ENCODE data around the gene TMEM129. TPM values are rescaled to one million over a fixed set of nuclear protein-coding genes. Genes with fewer than 3 reads are reported as not detected.
A peak's percentile ranks its signal among the peaks of the same experiment; 100 is the strongest.

TMEM129 gene
- 10 to 100 TPM; 38.6 to 53.8 (median 40.3) TPM for polyA plus RNA-seq (ENCODE audit: insufficient read length in 4 of 4)

DNA sequence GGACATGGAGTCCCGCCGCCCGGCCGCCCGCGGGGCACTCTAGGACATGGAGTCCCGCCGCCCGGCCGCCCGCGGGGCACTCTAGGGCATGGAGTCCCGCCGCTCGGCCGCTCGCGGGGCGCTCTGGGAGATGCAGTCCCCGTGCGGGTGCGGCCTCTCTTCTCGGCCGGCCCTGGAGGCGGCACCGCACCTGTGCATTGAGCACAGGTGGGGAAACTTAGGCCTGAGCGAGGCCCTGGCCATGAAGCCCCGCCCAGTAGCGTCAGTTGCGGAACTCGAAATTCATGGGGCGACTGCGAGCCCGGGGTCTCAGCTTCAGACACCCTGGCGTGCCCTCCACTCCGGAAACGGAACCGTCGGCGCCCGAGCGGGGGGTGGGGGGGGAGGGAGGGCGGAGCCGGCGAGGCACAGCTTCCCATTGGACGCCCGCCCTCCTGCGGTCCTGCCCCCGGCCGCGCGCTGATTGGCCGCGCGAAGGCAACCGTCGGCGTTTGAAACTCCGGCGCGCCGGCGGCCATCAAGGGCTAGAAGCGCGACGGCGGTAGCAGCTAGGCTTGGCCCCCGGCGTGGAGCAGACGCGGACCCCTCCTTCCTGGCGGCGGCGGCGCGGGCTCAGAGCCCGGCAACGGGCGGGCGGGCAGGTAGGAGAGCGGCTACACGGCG is at the start of gene TMEM129, which contains the start of gene TACC3:
TMEM129 (minus strand) TSS at position 321 of the 663 bp plus-strand sequence. CDS start 486 bp downstream, outside the sequence.
TACC3 (plus strand) TSS at position 519 of the 663 bp plus-strand sequence. CDS start 1,901 bp downstream, outside the sequence.
- peak; percentile 87 to 89 (median 88) for DNase-seq (ENCODE audit: low read depth in 4 of 4, low spot score in 3 of 4)

GRCh38 chr4:1770791-1771231 is 49.7 kb upstream of the TMEM129 start:
- DNase-seq (ENCODE audit: low read depth in 4 of 4, low spot score in 3 of 4), result no peak

DNA sequence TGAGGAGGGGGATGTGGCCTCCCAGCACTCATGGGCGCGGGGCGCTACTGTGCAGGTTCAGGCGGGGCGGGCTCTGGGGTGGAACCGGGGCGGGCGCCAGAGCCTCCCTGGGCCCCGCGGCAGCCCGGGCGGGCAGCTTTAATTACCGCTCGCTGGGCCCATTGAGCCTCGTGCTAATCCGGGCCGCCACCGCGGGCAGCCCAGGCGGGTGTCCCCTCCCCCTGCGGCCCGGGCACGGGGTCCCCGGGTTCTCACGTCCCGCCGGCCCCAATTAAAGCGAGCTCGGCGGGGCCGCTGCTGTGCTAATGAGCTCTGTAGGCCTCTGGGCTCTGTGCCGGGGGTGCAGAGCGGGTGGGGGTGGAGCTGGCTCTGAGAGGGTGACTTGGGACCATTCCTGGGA is 49.1 kb upstream of the TMEM129 start:
- no peak for DNase-seq (ENCODE audit: low read depth in 4 of 4, low spot score in 3 of 4)

- no peak for DNase-seq (ENCODE audit: low read depth in 4 of 4, low spot score in 3 of 4)
Measured at GRCh38 chr4:1769692-1770091, 48.6 kb upstream of the TMEM129 start.

DNA sequence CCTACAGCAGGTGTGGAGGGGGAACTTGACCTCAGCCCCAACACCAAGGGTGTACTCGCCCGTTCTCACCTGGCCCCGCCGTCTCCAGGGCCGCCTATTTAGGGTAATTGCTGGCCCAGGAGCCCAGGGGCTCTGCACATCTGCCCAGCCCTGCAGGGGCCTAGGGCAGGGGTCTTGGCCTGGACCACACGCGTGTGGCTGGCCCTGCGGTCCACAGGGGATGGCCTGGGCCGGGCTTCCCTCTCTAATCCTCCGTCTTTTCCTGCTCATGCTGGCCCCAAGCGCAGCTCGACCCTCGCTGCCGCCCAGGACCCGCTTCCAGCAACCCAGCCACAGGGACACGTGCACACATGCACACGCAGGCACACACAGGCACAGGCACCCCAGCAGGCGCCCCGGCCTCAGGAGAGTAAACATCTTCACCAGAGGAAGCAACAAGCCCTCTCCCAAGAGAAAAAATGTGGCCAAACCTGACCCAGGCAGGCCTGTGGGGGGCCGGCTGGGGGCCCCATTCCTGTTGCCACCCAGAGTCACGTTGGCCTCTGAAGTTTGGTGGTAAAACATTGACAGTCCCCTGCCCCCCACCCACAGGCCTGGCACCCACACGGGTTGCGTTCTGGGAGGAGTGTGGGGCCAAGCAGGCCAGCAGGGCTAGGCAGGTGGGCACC is 47.4 kb upstream of the TMEM129 start:
- no peak for DNase-seq (ENCODE audit: low read depth in 4 of 4, low spot score in 3 of 4)

GRCh38 chr4:1767770-1768366 is 46.7 kb upstream of the TMEM129 start:
- DNase-seq (ENCODE audit: low read depth in 4 of 4, low spot score in 3 of 4), result no peak

GRCh38 chr4:1767061-1767769 is 46.1 kb upstream of the TMEM129 start:
- no peak for DNase-seq (ENCODE audit: low read depth in 4 of 4, low spot score in 3 of 4)

DNA sequence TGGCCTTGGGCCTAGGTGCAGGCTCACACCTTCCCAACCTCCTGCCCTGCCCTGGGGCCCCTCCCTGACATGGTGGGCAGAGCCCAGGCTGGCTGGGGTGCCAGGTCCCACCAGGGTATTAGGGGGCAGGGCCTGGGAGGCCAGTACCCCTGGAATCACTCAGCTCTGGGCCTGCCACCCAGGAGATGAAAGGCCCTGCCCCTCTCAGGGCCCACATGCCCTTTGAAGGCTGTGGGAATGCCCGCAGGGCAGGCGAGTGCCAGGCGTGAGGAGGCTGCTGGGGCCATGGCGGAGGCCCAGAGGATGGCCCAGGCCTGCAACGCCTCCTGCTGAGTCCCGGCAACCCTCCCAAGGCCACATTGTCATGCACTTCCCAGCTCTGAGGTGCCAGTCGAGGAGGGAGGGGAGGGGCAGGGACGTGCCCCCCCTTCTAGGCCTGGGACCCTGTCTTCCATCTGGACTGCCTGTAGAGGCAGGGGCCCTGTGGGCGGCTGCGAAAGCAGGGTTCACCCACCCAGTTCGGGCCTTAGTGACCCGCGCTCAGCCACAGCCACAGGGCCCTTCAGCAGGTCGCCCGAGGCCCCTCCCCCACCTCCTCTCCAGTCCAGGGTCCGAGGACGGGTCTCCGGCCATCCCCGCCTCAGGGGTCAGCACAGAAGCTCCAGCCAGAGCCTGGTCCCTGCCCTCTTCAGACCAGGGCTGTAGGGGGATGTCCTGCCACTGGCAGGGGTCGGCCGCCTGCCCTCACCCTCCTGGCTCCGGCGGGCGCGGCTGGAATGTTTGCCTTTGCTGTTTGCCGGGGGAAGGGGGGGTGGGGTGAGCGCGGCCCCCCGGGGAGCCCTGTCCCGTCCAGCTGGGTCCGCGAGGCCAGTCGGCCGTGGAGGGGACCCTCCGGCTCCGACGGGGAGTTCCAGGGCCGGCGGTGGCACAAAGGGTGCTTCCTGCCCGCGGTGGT is 45.3 kb upstream of the TMEM129 start:
- no peak for DNase-seq (ENCODE audit: low read depth in 4 of 4, low spot score in 3 of 4)

DNA sequence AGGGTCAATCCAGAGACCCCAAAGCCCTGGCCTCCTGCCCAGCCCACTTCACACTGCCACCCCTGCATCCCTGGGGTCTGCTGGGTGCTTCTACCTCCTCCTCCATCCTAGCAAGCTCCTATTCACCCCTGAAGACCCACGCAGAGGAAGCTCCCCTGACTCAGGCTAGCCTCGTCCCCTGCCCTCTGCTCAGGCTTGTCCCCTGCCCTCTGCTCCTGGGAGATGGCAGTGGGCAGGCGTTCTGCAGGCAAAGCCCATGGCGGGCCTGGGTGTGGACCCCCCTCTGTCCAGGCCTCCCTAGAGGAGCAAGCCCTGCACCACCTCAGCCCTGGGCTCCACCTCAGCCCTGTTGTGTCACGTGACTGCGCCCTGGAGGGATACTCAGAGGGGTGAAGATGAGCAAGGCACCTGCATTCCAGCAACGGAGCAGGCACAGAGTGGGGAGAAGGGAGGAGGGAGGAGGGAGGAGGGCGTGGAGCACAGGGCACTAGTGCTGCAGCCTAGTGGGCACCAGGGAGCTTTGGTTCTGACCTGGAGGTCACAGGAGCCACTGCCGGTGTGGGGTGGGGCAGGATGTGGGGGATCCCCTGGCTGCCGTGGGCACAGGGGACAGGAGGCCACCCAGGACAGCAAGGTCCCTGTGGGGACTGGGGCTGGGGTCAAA is 44.4 kb upstream of the TMEM129 start:
- no peak for DNase-seq (ENCODE audit: low read depth in 4 of 4, low spot score in 3 of 4)

DNA sequence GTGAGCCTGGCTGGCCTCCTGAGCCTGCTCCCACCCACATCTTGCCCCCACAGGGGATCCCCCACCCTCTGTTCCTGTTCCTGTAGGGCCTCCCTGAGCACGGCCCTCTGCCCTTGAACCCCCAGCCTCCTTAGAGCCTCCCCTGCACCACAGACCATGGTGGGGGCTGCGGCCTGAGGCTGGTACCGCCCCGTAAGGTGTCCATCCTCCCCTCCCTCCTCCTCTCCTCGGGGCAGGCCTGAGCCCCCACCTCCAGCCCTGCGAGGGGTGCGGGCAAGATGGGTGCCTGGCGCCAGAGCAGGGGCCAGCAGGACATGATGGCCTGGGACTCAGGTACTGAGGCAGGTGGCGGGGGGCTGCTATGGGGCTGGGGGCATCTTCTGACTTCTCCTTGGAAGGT is 43.5 kb upstream of the TMEM129 start:
- no peak for DNase-seq (ENCODE audit: low read depth in 4 of 4, low spot score in 3 of 4)

GRCh38 chr4:1763550-1764080 is 42.5 kb upstream of the TMEM129 start:
- no peak for DNase-seq (ENCODE audit: low read depth in 4 of 4, low spot score in 3 of 4)

DNA sequence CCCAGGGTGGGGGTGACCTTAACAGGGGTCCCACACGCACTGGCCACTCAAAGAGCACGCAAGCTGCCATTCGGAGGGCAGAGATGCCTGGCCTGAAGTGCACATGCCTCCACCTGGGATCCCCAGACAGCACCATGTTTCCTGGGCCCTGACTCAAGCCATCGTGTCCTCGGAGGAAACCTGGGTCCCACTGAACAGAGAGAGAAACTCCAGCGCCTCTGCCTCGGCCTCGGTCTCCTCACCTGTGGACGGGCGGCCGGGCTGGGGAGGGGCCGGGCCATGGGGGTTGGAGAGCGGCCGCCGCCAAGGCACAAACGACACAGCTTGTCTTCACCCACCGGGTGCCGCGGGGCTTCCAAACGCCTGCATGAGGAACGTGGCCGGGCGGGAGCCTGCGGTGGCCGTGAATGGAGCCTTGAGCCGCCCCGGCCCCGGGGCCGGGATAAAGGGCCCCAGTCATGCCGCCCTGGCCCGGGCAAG is 42.0 kb upstream of the TMEM129 start:
- DNase-seq (ENCODE audit: low read depth in 4 of 4, low spot score in 3 of 4), result no peak

DNA sequence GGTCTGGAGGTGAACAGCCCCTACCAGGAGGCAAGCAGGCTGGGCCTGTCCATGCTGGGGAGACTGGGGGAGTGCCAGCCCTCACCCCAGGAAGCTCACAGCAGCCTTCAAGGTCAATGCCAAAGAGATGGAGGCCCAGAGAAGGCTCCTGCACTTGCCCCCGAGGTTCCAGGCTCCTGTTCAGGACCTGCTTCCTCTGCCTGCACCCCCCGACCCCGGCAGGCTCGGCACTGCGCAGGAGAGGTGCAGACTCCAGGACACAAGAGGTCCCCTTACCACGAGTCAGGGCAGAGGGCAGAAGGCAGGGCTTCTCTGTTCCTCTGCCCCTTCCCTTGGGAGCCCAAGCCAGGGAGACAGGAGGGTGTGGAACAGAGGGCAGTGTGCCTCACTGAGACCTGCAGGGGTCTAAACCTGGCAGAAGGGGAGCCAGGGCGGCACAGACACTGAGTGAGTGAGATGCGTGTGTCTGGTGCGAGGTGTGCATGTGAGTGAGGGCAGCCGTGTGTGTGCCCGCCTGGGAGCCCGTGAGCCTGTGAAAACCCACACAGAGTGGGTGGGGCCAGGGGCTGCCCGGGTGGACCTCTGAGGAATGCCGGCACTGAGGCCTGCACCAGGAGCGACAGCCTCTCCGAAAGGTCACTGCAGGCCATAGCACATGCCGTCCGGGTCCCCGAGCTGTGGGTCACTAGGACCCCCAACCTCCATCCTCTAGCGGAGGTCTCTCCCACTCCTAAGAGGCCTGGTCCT is 41.3 kb upstream of the TMEM129 start:
- DNase-seq (ENCODE audit: low read depth in 4 of 4, low spot score in 3 of 4), result no peak

DNA sequence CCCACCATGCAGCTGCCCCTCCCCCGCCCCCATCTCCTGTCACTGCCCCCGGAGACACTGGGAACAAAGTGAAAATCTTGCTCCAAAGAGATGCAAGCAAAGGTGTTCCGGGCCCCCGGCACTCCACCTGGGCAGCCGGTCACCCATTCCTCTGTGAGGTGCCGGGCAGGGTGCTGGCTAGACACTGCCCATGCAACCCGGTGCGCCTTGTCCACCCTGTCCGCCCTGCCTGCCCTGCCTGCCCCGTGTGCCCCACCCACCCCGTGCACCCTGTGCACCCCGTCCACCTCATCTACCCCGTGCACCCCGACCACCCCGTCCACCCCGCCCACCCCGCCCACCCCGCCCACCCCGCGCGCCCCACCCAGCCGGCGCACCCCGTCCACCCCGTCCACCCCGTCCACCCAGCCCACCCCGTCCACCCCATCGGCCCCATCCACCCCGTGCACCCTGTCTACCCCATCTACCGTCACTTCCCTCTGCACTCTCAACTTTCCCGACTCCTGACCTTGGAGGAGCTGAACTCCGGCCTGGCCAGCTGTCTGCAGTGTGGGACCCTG is 40.1 kb upstream of the TMEM129 start:
- DNase-seq (ENCODE audit: low read depth in 4 of 4, low spot score in 3 of 4), result no peak

- no peak for DNase-seq (ENCODE audit: low read depth in 4 of 4, low spot score in 3 of 4)
Measured at GRCh38 chr4:1760521-1761071, 39.5 kb upstream of the TMEM129 start.

DNA sequence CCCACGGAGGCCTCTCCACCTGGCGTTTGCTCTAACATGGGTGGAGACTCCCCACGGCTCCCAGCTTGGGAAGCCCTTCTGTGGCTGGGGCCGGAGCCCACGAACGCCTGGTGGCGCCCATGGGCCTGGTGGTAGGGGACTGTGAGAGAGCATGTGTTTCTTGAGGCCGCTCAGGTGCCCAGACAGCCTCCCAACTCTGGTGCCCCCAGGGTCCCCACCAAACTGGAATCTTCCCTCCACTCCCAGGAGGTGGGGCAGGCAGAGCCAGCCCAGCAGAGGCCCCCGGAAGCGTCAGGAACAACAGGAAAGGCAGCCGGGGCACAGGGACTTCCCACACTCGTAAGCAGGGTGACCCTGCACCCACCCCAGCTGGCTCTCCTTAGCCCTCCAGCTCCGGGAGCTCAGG is 38.7 kb upstream of the TMEM129 start:
- no peak for DNase-seq (ENCODE audit: low read depth in 4 of 4, low spot score in 3 of 4)

DNA sequence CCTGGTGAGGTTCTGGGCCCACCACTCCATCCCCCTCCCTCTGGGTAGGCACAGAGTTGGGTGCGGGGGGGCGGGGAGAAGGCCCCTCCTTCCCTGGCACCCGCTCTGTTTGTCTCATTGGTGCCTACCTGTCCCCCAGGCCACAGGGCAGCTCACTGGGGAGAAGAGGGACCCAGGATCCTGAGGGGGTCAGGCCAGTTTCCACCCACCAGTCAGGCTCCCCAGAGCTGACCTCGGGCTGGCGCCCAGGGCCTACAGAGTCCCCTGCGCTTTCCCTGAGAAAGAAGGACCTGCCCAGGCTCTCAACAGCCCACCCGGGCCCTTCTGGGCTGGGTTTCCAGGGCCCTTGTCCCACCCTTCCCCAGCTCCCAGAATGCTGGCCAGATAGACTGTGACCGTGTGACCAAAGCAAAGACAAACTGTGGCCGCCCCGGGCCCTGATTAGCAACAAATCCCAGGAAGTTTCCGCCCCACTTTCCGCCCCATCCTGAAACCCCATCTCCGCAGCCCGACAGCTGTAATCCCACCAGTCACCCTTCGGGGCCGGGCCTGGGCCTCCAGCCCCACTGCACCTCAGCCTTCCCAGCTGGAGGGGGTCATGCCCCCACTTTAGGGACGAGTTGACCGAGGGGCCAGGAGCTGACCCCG is 38.2 kb upstream of the TMEM129 start:
- DNase-seq (ENCODE audit: low read depth in 4 of 4, low spot score in 3 of 4), result no peak
